ENCODE measurements around the gene HTR2A.

Gene HTR2A

GRCh38 chr13:46881621-46882020, 15.2 kb downstream of the HTR2A start:
- no peak for DNase-seq
- intact Hi-C loops (cut with DNase I), result no loop called here

DNA sequence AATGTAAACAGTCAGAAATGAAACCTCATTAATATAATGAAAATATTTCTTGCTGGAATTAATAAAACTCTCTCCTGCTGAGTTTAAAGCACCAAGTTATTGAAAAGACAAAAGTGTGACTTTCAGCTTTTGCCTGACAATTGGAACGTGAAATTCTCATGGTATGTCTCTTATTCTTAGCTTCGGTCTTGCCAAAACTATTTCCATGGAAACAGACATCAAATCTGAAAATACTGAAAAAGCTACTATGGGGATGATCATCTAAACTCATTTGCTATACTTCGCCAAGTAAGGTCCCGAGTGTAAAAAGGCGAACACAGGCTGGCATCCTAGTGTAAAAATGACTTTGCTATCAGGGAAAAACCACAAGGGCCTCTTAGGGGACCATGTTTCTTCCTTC, 22.8 kb downstream of the HTR2A start:
- intact Hi-C loops (cut with DNase I), result no loop called here
- no peak for DNase-seq

- no peak for DNase-seq
- intact Hi-C loops (cut with DNase I), result no loop called here
Measured at GRCh38 chr13:46871557-46871956, 25.3 kb downstream of the HTR2A start.

GRCh38 chr13:46868091-46868490, 28.8 kb downstream of the HTR2A start:
- intact Hi-C loops (cut with DNase I), result no loop called here
- DNase-seq, result no peak

DNA sequence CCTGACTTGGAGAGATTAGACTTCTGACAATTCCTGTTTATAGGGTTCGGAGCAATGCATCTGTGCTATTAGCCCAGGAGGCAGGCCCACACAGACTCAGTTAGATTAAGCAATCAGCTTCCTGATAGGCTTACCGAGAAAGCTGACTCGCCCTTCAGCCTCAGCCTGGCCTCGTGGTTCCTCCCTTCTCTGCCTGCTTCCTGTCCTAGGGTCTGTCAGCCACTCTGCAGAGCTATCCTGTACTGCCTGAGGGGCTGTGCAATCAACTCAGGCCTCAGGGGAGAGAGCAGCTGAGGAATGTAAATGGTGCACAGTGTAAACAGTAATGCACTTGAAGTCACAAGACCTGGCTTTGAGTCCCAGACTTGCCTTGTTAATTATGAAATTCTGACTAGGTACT, 30.7 kb downstream of the HTR2A start:
- intact Hi-C loops (cut with DNase I), result no loop called here
- DNase-seq, result peak in 24 of 42 donors; percentile 2 to 62 (median 18)

- intact Hi-C loops (cut with DNase I), result no loop called here
- DNase-seq, result no peak
Measured at GRCh38 chr13:46864941-46865340, 31.9 kb downstream of the HTR2A start.

DNA sequence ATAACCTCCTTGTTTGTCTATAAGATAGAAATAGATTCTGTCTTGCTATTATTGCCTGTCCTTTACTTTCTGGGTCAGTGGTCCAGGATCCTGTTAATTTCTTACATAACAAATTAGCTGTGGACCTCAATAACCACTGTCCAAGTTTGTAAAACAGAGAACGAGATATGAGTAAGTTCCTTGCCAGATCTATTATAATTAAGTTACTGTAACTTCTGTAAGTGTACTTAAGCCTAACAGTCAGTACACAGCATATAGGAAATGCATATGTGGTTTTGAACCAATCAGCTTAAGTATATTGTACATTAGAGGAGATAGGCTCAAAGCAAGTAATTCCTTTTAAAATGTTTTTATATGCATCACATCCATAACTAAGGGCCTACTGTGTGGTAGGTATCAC, 34.9 kb downstream of the HTR2A start:
- no peak for DNase-seq
- intact Hi-C loops (cut with DNase I), result no loop called here

DNA sequence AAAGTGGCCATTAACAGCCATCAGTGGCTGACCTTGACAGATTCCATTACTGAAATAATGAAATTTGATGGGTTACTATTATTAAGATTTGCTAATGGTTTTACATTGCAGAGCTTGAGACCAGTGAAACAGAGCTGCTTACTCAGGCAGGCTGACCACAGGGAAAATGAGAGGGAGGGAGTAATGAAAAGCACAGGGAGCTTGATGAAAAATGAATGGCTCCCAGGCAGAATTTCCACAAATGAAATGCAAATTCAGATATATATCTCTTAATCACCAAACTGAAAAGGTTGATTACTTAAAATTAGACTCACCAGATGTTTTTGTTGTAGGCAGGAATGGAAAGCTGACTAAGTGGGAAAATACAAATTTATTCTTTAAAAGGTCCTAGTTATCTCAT, 36.1 kb downstream of the HTR2A start:
- intact Hi-C loops (cut with DNase I), result no loop called here
- no peak for DNase-seq

DNA sequence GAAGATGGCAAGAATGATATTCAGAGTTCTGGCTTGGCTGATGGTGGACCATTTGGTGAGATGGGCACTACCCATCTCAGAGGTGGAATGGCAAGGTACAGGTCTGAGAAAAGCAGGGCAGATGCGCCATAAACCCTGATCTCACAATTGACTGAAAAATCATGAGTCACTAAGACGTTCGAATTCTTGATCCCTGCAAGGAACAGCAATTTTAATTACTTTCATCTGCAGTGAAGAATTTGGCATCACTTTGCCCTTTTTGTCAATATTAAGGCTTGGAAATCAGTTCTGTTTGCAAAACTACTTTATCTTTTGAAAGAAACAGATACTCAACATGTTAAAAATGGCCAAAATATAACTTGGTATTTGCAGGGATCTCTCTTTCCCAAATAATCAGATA, 38.1 kb downstream of the HTR2A start:
- intact Hi-C loops (cut with DNase I), result no loop called here
- DNase-seq, result no peak

GRCh38 chr13:46858163-46858562, 38.7 kb downstream of the HTR2A start:
- intact Hi-C loops (cut with DNase I), result no loop called here
- DNase-seq, result no peak

GRCh38 chr13:46855664-46856063, 41.2 kb downstream of the HTR2A start:
- DNase-seq, result no peak
- intact Hi-C loops (cut with DNase I), result no loop called here

DNA sequence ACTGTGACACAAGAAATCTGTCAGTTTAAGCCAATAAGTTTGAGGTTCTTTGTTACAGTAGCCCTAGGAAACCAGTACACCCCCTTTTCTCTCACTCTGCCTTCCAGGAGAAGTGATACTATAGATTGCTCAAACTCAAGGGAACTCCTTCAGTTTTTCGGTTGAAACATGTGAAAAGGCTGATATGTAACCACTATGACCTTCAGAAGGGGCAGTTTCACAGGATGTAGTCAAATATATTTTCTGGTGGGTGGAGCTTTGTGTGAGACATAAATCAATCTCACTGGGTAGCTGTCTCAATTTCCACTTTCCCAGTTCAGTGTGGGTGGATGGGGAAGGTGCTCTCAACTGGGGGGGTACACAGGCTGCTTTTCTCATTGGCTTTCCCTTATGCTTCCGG, 41.7 kb downstream of the HTR2A start:
- intact Hi-C loops (cut with DNase I), result no loop called here
- DNase-seq, result no peak

DNA sequence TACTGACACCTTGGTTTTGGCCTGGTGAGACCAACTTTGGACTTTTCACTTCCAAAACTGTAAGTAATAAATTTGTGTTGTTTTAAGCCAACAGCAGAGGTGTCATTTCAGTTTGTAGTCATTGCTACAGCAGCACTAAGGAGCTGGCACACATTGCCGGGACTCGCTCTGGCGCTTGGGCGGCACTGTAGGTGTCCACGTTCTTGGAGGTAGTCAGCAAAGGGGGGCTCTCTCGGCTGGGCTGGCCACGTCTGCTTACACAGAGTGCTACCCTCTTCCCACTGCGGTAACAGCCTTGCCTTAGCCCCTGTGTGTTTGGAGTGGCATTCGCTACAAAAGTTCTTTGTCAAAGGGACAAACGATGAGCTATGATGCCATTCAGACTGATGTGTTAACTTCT, 44.7 kb downstream of the HTR2A start:
- intact Hi-C loops (cut with DNase I), result no loop called here
- no peak for DNase-seq

DNA sequence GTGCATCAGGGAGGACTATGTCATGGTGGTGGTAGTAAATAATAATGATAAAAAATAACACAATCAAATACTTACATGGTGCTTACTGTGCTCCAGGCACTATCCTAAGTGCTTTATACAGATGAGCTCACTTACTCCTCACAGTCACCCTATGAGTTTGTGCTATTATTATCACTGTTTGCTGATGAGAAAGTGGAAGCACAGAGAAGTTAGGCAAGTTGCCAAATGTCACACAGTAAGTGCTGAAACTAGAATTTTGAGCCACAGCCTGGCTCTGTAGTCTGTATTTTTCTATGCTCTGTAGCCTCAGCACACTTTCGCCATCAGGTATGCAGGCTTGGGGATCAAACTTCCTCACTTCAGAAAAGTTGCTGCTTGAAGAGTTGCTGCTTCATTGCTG, 46.6 kb downstream of the HTR2A start:
- DNase-seq, result no peak
- intact Hi-C loops (cut with DNase I), result no loop called here

GRCh38 chr13:46846726-46847125, 50.1 kb downstream of the HTR2A start:
- intact Hi-C loops (cut with DNase I), result no loop called here
- peak in 1 of 42 donors; percentile 13 for DNase-seq

DNA sequence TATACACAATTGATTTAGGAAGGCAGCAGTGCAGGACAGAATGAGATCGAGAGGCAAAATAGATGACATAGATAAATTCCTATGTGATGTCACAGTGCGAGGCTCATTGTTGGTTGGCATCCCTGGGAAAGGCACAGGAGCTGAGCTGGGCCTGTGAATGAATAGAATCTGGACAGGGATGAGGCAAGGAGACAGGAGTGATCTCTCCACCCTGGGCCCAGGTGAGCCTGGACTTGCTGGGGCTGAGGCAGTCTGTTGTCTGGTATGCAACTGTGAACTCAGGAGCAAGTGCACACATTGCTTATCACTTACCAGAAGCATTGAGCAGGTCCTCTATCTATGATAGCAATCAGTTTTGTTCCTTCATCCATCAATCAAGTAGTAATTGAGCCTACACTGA, 51.7 kb downstream of the HTR2A start:
- intact Hi-C loops (cut with DNase I), result no loop called here
- DNase-seq, result no peak

DNA sequence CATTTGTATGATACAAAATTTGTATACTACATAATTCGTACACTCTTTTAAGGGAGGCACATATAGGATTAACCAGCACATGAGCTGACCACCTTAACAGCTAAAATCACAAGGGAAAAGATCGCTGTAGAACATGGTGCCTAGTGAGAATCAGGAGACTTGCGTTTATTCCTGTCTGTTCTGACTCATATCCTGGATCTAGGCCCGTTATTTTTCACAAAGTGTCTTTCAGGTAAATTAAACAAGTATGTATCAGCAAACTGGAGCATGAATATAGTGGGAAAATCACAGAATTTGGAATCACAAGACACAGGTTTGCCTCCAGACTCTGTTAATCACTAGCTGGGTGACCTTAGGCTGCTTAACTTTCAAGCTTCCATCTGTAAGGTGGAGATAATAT, 52.4 kb downstream of the HTR2A start:
- intact Hi-C loops (cut with DNase I), result no loop called here
- DNase-seq, result no peak

- no peak for DNase-seq
- intact Hi-C loops (cut with DNase I), result no loop called here
Measured at GRCh38 chr13:46839399-46839798, 57.5 kb downstream of the HTR2A start.

DNA sequence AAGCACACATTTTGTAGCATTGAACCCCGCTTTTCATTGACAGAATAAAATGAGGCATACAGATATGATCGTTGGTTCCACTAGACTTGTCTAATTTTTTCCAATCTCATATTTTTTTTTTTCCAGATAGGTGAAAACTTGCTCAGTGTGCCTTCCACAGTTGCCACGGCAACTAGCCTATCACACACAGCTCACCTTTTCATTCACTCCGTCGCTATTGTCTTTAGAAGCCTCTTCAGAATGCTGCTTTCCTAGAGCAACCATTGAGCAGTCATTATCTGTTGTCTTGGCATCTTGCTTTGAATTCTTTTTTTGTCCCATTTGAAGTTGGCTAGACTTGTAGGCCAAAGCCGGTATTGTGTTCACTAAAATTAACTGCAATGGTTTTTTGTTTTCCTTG, 62.2 kb downstream of the HTR2A start:
- peak in 9 of 42 donors; percentile 6 to 50 (median 25) for DNase-seq
- intact Hi-C loops (cut with DNase I), result no loop called here

DNA sequence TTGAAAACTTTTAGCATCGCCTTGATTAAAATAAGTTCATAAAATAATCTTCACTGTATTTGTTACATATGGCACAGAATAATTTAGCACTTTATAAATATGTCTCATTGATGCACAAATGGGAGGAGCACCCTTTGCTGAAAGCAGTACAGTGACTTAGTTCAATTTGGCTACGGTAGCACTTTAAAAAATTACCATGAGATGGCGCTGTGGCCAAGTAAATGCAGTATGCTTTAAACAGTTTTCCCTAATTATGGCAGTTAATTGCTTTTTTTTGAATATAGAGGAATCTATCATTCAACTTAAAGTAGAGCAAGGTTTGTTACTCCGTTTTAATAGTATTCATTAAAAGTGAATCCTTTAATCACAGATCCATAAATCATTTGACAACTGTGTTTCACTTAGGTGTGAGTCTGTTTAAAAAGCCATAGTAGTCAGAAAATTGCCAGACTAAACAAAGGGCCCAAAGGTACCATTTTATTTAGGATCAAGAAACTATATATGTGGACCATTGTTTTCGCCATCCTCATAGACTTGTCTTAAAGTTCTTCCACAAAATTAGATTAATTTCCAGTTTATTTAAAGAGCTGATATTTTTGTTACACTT, 65.2 kb downstream of the HTR2A start:
- intact Hi-C loops (cut with DNase I), result no loop called here
- peak in 32 of 42 donors; percentile 16 to 84 (median 53) for DNase-seq

DNA sequence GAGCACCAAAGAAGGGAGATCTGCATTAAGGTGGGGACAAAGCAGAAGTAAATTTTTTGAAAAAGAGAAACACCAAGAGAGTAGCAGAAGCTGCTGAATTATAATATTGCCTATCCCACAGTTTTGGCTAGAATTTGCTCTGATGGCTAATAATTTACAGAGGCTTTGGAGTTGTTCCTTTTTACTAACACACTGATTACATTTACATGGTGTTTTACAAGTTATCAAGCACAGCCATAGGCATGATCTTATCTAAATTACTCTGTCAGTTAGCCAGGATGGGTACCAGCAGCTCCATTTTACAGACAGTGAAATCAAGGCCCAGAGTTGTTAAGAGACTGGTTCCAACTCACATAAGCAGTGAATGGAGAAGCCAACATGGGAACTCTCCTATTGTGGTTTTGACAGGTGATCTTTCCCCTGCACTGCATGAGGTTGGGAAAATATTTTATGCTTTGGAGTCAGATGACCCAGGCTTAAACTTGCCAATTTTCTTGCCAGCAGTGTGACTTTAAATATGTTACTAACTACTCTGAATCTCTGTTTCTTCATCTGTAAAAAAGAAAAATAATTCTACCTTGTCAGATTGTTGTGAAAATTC, 66.3 kb downstream of the HTR2A start:
- intact Hi-C loops (cut with DNase I), result no loop called here
- no peak for DNase-seq

DNA sequence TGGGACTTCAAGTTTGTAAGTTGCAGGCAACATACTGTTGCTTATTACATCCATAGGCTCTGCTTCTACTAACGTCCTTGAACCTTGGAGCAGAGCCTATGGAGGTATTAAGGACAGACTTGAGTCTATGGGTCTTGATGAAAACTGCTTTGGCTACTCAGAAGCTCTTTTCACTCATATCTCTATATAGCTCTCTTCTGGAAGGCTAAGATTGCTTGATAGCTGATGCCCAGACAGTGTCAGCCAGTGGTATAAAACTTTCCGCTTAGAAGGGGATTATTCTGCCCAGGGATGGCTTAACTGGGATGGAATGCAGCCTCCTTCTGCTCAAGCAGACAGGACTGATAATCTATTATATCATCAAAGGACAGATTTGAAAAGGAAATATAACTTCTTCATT, 74.3 kb downstream of the HTR2A start:
- no peak for DNase-seq
- intact Hi-C loops (cut with DNase I), result no loop called here

All from head of caudate nucleus (tissue), 42 donors.